ENCODE measurements around the gene CUEDC2.

DNA sequence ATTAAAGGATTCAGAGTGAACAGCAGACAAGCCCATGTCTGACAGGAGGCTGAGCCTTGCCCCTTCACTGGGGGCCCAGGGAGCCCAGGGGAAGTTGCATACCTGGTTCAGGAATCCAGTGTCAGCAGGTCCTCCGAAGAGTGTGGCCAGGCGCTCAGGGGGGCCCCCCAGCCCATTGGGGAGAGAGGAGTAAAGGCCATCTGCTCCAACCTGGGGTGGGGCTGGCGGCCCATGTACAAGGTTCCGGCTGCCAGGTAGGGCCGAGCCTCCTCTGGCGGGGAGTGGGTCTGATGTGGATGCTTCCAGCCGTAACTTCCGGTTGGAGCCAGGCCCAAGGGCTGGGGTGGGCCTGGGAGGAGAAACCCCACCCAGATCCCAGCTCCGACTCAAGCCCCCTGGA lies 16.1 kb downstream of the CUEDC2 start:
- no peak for TF ChIP-seq EZH2phosphoT487 (IDR thresholded peaks at IDR 0.05; ENCODE audit: low read depth)
- TF ChIP-seq, protein P1, sequence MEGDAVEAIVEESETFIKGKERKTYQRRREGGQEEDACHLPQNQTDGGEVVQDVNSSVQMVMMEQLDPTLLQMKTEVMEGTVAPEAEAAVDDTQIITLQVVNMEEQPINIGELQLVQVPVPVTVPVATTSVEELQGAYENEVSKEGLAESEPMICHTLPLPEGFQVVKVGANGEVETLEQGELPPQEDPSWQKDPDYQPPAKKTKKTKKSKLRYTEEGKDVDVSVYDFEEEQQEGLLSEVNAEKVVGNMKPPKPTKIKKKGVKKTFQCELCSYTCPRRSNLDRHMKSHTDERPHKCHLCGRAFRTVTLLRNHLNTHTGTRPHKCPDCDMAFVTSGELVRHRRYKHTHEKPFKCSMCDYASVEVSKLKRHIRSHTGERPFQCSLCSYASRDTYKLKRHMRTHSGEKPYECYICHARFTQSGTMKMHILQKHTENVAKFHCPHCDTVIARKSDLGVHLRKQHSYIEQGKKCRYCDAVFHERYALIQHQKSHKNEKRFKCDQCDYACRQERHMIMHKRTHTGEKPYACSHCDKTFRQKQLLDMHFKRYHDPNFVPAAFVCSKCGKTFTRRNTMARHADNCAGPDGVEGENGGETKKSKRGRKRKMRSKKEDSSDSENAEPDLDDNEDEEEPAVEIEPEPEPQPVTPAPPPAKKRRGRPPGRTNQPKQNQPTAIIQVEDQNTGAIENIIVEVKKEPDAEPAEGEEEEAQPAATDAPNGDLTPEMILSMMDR (IDR thresholded peaks at IDR 0.05; ENCODE audit: low read depth, low read length), result no peak

Measured in OCI-LY3 (cell line).